Measurements from ENCODE around the gene INTS3.

Gene INTS3

GRCh38 chr1:153727463-153728304 lies at the start of gene INTS3:
INTS3 (plus strand) TSS chr1:153728050; CDS start chr1:153728635, 585 bp downstream.
- H3K9me3 ChIP-seq (ENCODE audit: low read depth, low read length), result no peaks in the 10 kb centered on the region
- H3K27ac ChIP-seq, result peak within 1 kb of the TSS; percentile 88
- peak within 1 kb of the TSS; percentile 98 for H3K4me3 ChIP-seq
- no peaks in the 10 kb centered on the region; the same call in 1 of the 2 replicates for H3K36me3 ChIP-seq (ENCODE audit: insufficient read depth, low read length)
- TF ChIP-seq FOXP2 (optimal IDR thresholded peaks at IDR 0.05; ENCODE audit: control extremely low read depth, extremely low read length, insufficient read depth) (no peak), POLR2AphosphoS5 (IDR thresholded peaks at IDR 0.05; ENCODE audit: borderline replicate concordance, low read depth, low read length) (peak; percentile 65; the same call in 1 of the 2 replicates), EZH2 (IDR thresholded peaks at IDR 0.05) (no peak)
- peak within 1 kb of the TSS; percentile 98 for H3K9ac ChIP-seq (ENCODE audit: insufficient read length)
- DNase-seq (ENCODE audit: low read depth, low spot score), result peak; percentile 99

- no peak within 1 kb of the TSS for H3K9ac ChIP-seq (ENCODE audit: insufficient read length)
- peak within 1 kb of the TSS; percentile 76 for H3K4me3 ChIP-seq
- no peaks in the 10 kb centered on the region for H3K9me3 ChIP-seq (ENCODE audit: low read depth, low read length)
- no peak for TF ChIP-seq EZH2 (IDR thresholded peaks at IDR 0.05)
- TF ChIP-seq POLR2AphosphoS5 (IDR thresholded peaks at IDR 0.05; ENCODE audit: borderline replicate concordance, low read depth, low read length), result no peak
- TF ChIP-seq FOXP2 (optimal IDR thresholded peaks at IDR 0.05; ENCODE audit: control extremely low read depth, extremely low read length, insufficient read depth), result no peak
- DNase-seq (ENCODE audit: low read depth, low spot score), result no peak
- no peaks in the 10 kb centered on the region for H3K36me3 ChIP-seq (ENCODE audit: insufficient read depth, low read length)
- no peak within 1 kb of the TSS for H3K27ac ChIP-seq
Measured at GRCh38 chr1:153678519-153679336, 49.1 kb upstream of the INTS3 start, which contains the start of gene NPR1. NPR1 (plus strand) TSS chr1:153678688; CDS start chr1:153679109, 421 bp downstream.

GRCh38 chr1:153679337-153680119 lies 48.3 kb upstream of the INTS3 start:
- no peak overlapping the region for H3K9ac ChIP-seq (ENCODE audit: insufficient read length)
- DNase-seq (ENCODE audit: low read depth, low spot score), result no peak
- peak overlapping the region; percentile 76 for H3K4me3 ChIP-seq
- H3K27ac ChIP-seq, result no peak overlapping the region
- TF ChIP-seq EZH2 (IDR thresholded peaks at IDR 0.05), result peak; percentile 74
- TF ChIP-seq POLR2AphosphoS5 (IDR thresholded peaks at IDR 0.05; ENCODE audit: borderline replicate concordance, low read depth, low read length), result no peak
- no peak for TF ChIP-seq FOXP2 (optimal IDR thresholded peaks at IDR 0.05; ENCODE audit: control extremely low read depth, extremely low read length, insufficient read depth)
- H3K36me3 ChIP-seq (ENCODE audit: insufficient read depth, low read length), result no peaks in the 10 kb centered on the region
- H3K9me3 ChIP-seq (ENCODE audit: low read depth, low read length), result no peaks in the 10 kb centered on the region

- Histone ChIP-seq H3K9ac (ENCODE audit: insufficient read length) (no peak overlapping the region), H3K4me3 (peak overlapping the region; percentile 76)
- DNase-seq (ENCODE audit: low read depth, low spot score), result no peak
Measured at GRCh38 chr1:153680120-153680403, 47.8 kb upstream of the INTS3 start.

GRCh38 chr1:153682730-153683129 lies 45.1 kb upstream of the INTS3 start:
- Histone ChIP-seq H3K4me3 (no peak overlapping the region), H3K9ac (ENCODE audit: insufficient read length) (no peak overlapping the region), H3K27ac (no peak overlapping the region), H3K9me3 (ENCODE audit: low read depth, low read length) (no peaks in the 10 kb centered on the region), H3K36me3 (ENCODE audit: insufficient read depth, low read length) (no peaks in the 10 kb centered on the region)
- TF ChIP-seq FOXP2 (optimal IDR thresholded peaks at IDR 0.05; ENCODE audit: control extremely low read depth, extremely low read length, insufficient read depth), result no peak
- TF ChIP-seq EZH2 (IDR thresholded peaks at IDR 0.05), result no peak
- TF ChIP-seq POLR2AphosphoS5 (IDR thresholded peaks at IDR 0.05; ENCODE audit: borderline replicate concordance, low read depth, low read length), result no peak
- DNase-seq (ENCODE audit: low read depth, low spot score), result no peak

More at GRCh38 chr1:153680120-153680403, 47.8 kb upstream of the INTS3 start:
- Histone ChIP-seq H3K36me3 (ENCODE audit: insufficient read depth, low read length) (no peaks in the 10 kb centered on the region), H3K27ac (no peak overlapping the region), H3K9me3 (ENCODE audit: low read depth, low read length) (no peaks in the 10 kb centered on the region)
- TF ChIP-seq FOXP2 (optimal IDR thresholded peaks at IDR 0.05; ENCODE audit: control extremely low read depth, extremely low read length, insufficient read depth), result no peak
- no peak for TF ChIP-seq EZH2 (IDR thresholded peaks at IDR 0.05)

GRCh38 chr1:153683854-153684253 lies 44.0 kb upstream of the INTS3 start:
- H3K4me3 ChIP-seq, result no peak overlapping the region
- TF ChIP-seq POLR2AphosphoS5 (IDR thresholded peaks at IDR 0.05; ENCODE audit: borderline replicate concordance, low read depth, low read length), result no peak
- TF ChIP-seq FOXP2 (optimal IDR thresholded peaks at IDR 0.05; ENCODE audit: control extremely low read depth, extremely low read length, insufficient read depth), result no peak
- no peak for TF ChIP-seq EZH2 (IDR thresholded peaks at IDR 0.05)
- no peak overlapping the region for H3K27ac ChIP-seq
- no peak for DNase-seq (ENCODE audit: low read depth, low spot score)
- no peaks in the 10 kb centered on the region for H3K9me3 ChIP-seq (ENCODE audit: low read depth, low read length)
- H3K36me3 ChIP-seq (ENCODE audit: insufficient read depth, low read length), result no peaks in the 10 kb centered on the region
- no peak overlapping the region for H3K9ac ChIP-seq (ENCODE audit: insufficient read length)

- Histone ChIP-seq H3K9me3 (ENCODE audit: low read depth, low read length) (no peaks in the 10 kb centered on the region), H3K9ac (ENCODE audit: insufficient read length) (no peak overlapping the region), H3K4me3 (no peak overlapping the region), H3K27ac (no peak overlapping the region), H3K36me3 (ENCODE audit: insufficient read depth, low read length) (no peaks in the 10 kb centered on the region)
- no peak for DNase-seq (ENCODE audit: low read depth, low spot score)
- TF ChIP-seq FOXP2 (optimal IDR thresholded peaks at IDR 0.05; ENCODE audit: control extremely low read depth, extremely low read length, insufficient read depth) (no peak), EZH2 (IDR thresholded peaks at IDR 0.05) (no peak), POLR2AphosphoS5 (IDR thresholded peaks at IDR 0.05; ENCODE audit: borderline replicate concordance, low read depth, low read length) (no peak)
Measured at GRCh38 chr1:153684892-153685291, 43.0 kb upstream of the INTS3 start.

Measured in SK-N-MC (cell line).